ENCODE measurements around the gene GPR156. TPM values are rescaled to one million over a fixed set of nuclear protein-coding genes. Genes with fewer than 3 reads are reported as not detected.

Gene GPR156
- total and polyA plus RNA-seq, 9 of the 15 experiments (the other 6 are each of a cell fraction or from before 2014, with no cell fraction given) = 0.07 to 0.14 (median 0.12) TPM; not detected in 5

GRCh38 chr3:120144267-120144666 is 140.8 kb downstream of the GPR156 start:
- ATAC-seq (no peak), DNase-seq (ENCODE audit: extremely low read depth in 1 of 4, low spot score in 3 of 4) (no peak), FAIRE-seq (no peak)
- CTCF ChIA-PET (ENCODE audit: low intra/inter-chr PET ratio) = no interaction called here
- H3K27me3 ChIP-seq (ENCODE audit: control insufficient read depth in 2 of 2, insufficient read depth in 2 of 2, low read length in 2 of 2) = no peaks in the 10 kb centered on the region
- POLR2A ChIA-PET = no interaction called here
- H2AFZ ChIP-seq (ENCODE audit: low read depth, low read length) = no peak overlapping the region
- no peaks in the 10 kb centered on the region for H3K9me3 ChIP-seq (replicated peaks; ENCODE audit: control insufficient read depth, insufficient read depth, low read depth, low read length)
- intact Hi-C loops (cut with micrococcal nuclease) = no loop called here
- H3K9me1 ChIP-seq (ENCODE audit: control insufficient read depth, insufficient read depth, low read length) = no peaks in the 10 kb centered on the region
- H3K4me3 ChIP-seq = no peak overlapping the region
- no peaks in the 10 kb centered on the region for H3K4me1 ChIP-seq (replicated peaks in 1 of 2; ENCODE audit: control insufficient read depth in 2 of 2, insufficient read depth in 2 of 2, low read length in 2 of 2)
- no peaks in the 10 kb centered on the region for H3K79me2 ChIP-seq (ENCODE audit: control insufficient read depth, insufficient read depth, low read length)
- in situ Hi-C loops (cut with MboI) = no loop called here
- H3K27ac ChIP-seq (ENCODE audit: extremely low read depth, low read depth, low read length) = no peak overlapping the region
- H3K4me2 ChIP-seq (ENCODE audit: insufficient read depth, low read length) = no peak overlapping the region
- no peak overlapping the region for H3K9ac ChIP-seq (ENCODE audit: insufficient read depth in 1 of 2, low read depth in 2 of 2, low read length in 2 of 2)
- no TSS peak for BruUV-seq (replicated peaks)
- 7% methylated on average over 4 of the region's 4 CpGs for WGBS (ENCODE audit: insufficient coverage, low coverage, missing lambda C conversion rate)
- H4K20me1 ChIP-seq (replicated peaks; ENCODE audit: control insufficient read depth, insufficient read depth, low read length) = no peaks in the 10 kb centered on the region
- no peaks in the 10 kb centered on the region for H3K36me3 ChIP-seq (ENCODE audit: control insufficient read depth, insufficient read depth, low read length)
- TF ChIP-seq SMARCE1 (IDR thresholded peaks at IDR 0.05) (no peak), ASH1L (IDR thresholded peaks at IDR 0.05; ENCODE audit: borderline replicate concordance, low read depth, partially characterized antibody) (no peak), ZEB2 (IDR thresholded peaks at IDR 0.05) (no peak), MIER1 (IDR thresholded peaks at IDR 0.05; ENCODE audit: low read depth) (no peak), THAP12 (CRISPR knock-in tag; IDR thresholded peaks at IDR 0.05) (no peak), PHB2 (IDR thresholded peaks at IDR 0.05; ENCODE audit: low read depth) (no peak), HIVEP1 (CRISPR knock-in tag; IDR thresholded peaks at IDR 0.05) (no peak), E2F4 (CRISPR knock-in tag; IDR thresholded peaks at IDR 0.05; ENCODE audit: low read depth) (no peak), HMGN3 (IDR thresholded peaks at IDR 0.05; ENCODE audit: borderline replicate concordance, extremely low read depth, insufficient read length, low read depth, low read length) (no peak), KLF13 (tag; IDR thresholded peaks at IDR 0.05; ENCODE audit: borderline replicate concordance, low read depth) (no peak), CBFB (CRISPR knock-in tag; IDR thresholded peaks at IDR 0.05) (no peak), ZNF121 (CRISPR knock-in tag; conservative IDR thresholded peaks at IDR 0.05) (no peak), FOXJ2 (tag; IDR thresholded peaks at IDR 0.05) (no peak), HMGXB4 (CRISPR knock-in tag; IDR thresholded peaks at IDR 0.05) (no peak), ZNF699 (CRISPR knock-in tag; IDR thresholded peaks at IDR 0.05; ENCODE audit: insufficient replicate concordance) (no peak)
- TF ChIP-seq, protein P1, sequence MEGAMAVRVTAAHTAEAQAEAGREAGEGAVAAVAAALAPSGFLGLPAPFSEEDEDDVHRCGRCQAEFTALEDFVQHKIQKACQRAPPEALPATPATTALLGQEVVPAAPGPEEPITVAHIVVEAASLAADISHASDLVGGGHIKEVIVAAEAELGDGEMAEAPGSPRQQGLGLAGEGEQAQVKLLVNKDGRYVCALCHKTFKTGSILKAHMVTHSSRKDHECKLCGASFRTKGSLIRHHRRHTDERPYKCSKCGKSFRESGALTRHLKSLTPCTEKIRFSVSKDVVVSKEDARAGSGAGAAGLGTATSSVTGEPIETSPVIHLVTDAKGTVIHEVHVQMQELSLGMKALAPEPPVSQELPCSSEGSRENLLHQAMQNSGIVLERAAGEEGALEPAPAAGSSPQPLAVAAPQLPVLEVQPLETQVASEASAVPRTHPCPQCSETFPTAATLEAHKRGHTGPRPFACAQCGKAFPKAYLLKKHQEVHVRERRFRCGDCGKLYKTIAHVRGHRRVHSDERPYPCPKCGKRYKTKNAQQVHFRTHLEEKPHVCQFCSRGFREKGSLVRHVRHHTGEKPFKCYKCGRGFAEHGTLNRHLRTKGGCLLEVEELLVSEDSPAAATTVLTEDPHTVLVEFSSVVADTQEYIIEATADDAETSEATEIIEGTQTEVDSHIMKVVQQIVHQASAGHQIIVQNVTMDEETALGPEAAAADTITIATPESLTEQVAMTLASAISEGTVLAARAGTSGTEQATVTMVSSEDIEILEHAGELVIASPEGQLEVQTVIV (CRISPR knock-in tag; IDR thresholded peaks at IDR 0.05; ENCODE audit: borderline replicate concordance) = no peak

All from K562 (cell line).